ENCODE data around the gene SIRT3.

SIRT3 gene

DNA sequence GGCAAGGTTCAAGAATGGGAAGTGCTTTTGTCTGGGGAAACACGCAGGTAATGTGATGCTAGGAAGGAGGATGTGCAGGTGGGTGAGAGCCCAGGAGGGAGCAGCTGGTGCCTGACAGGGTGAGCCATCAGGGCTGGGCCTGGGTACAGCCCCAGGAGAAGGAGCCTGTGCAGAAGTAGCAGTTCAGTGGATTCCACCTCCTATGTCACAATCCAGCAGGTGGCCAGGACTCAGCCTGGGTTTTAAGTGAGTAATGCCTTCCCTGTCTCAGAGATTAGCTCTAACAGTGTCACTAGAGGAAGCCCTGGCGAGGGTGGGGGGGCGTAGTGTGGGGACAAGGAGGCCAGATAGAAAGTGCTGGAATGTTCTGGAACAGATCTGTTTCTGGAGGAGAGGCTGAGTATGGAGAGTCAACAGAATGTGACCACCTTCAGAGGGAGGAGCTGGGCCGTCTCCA is 20.5 kb downstream of the SIRT3 start:
- no peak for DNase-seq (ENCODE audit: low spot score)

DNA sequence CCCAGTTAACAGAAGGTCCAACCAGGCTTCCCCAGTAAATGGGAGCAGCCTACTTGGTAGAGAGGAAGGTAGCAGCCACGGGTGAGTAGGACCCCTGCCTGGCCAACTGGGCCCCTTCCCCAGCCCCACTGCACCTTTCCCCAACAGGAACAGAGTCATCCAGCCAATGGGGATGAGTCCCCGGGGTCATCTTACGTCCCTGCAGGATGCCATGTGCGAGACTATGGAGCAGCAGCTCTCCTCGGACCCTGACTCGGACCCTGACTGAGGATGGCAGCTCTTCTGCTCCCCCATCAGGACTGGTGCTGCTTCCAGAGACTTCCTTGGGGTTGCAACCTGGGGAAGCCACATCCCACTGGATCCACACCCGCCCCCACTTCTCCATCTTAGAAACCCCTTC is 22.1 kb downstream of the SIRT3 start:
- DNase-seq (ENCODE audit: low spot score): no peak

DNA sequence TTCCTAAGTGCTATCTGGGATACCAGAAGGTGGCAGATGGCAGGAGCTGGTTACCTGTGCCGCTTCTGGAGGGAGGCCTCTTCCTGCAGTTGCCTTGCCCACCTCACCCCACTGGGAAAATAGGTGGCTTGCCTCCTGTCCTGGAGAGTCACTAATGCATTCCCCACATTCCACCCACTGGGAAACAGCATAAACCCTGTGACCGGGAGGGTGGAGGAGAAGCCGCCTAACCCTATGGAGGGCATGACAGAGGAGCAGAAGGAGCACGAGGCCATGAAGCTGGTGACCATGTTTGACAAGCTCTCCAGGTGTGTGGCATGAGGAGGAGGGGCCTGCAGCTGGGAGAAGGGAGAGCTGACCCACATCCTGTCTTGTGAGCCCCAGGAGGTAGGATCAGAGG is 23.0 kb downstream of the SIRT3 start:
- DNase-seq (ENCODE audit: low spot score): no peak

DNA sequence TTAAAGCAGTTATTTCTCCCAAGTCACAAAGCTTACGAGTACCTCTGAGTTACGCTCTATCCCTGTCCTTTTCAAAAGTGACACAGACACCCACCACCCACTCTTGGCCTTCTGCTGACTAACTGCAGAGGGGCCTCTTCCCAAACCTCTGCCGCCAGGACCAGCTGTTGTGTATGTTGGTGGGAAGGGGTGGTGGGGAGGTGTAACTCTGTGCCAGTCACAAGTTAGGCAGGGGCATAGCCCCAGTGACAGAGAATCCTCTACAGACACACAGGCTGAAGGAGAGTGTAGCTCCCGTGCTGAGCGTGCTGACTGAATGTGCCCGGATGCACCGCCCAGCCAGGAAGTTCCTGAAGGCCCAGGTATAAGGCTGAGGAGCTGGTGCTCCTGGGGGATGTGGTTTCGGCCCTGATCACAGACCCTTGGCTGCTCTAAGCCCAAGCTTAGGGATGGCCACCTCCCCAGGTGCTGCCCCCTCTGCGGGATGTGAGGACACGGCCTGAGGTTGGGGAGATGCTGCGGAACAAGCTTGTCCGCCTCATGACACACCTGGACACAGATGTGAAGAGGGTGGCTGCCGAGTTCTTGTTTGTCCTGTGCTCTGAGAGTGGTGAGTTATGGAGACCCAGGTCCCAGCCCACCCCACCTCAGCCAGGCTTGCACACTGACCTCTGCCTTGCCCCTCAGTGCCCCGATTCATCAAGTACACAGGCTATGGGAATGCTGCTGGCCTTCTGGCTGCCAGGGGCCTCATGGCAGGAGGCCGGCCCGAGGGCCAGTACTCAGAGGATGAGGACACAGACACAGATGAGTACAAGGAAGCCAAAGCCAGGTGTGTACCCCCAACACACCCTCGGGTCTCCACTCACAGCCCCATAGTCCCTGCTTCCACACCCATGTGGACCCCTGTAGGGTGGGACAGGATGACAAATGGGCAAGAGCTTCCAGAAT is 23.7 kb downstream of the SIRT3 start:
- DNase-seq (ENCODE audit: low spot score): no peak

DNA sequence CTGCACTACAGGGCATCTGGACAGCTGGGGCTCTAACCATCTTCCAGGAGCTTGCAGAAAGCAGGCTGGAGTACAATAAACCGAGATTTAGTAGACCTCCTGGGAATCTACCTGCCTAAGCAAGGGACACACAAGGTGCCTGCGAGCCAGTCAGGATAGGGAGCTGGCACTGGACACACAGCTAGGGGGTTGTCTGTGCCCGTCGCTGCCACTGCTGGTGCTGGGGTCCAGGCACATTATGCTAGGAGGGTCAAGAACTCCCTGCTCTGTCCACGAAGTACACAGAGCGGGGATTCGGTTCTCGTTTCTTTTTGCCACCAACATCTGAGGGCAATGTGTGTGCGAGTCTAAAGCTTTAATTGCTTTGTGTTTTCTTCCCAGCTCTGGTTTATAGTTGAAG is 24.4 kb downstream of the SIRT3 start:
- DNase-seq (ENCODE audit: low spot score): no peak

DNA sequence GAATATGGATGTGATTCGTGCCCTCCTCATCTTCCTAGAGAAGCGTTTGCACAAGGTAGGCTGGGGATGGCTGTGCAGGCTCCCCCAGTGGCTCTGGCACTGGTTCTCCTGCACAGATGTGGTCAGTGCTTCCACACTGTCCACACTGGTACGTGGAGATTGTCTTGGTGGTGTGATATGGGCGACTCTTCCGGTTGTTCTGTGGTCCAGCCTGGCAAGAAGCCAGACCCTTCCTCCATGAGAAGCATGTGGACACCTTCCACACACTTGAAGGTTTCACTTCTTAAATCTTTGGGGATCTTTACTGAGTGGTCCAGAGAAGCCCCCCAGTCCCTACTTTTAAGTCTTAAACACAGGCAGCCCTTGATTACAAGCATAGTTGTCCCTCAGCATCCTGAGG is 24.8 kb downstream of the SIRT3 start:
- no peak for DNase-seq (ENCODE audit: low spot score)

DNA sequence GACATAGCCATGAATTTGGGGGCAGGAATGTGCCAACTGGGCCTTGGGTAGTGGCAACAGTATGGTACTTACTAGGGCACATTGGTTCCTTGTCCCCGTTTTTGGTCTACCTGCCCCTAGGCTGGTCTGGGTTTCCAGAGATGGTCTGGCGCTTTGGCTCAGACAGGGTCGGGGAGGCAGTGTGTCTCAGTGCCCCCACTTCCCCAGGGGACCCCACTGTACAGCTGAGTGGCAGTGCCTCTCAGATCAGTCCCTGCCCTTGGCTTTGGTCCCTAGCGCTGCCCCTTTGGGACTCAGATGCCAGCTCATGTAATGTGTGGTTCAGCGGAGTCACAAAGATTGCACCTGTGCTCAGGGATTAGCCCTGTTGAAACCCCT is 25.4 kb downstream of the SIRT3 start:
- no peak for DNase-seq (ENCODE audit: low spot score)

DNA sequence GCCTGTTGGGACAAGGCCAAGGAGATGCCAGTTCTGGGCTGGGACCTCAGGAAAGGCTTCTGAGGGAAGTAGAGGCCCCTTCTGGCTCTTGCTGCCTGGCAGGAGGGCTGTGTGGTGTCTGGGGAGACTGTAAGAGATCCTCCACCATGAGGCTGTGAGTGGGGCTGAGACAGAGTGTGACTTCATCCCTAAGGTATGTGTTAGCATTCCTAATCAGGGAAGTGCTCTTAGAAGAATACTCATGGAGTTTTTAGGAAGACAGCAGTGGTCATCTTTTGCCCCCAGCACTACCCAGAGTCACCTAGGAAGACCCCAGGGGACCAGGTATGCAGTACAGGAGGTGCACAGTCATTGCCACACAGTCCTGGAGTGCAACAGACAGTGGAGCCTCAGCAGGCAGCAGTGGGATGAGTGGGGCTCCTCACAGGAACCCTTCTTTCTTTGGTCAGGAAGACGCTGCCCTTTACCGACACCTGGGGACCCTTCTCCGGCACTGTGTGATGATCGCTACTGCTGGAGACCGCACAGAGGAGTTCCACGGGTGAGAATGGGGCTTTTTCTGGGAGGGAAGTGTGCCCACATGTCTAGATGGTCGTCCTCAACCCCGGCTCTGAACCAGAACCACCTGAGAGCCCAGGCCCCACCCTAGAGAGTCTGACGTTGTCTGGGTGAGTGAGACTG is 25.9 kb downstream of the SIRT3 start:
- DNase-seq (ENCODE audit: low spot score): no peak

DNA sequence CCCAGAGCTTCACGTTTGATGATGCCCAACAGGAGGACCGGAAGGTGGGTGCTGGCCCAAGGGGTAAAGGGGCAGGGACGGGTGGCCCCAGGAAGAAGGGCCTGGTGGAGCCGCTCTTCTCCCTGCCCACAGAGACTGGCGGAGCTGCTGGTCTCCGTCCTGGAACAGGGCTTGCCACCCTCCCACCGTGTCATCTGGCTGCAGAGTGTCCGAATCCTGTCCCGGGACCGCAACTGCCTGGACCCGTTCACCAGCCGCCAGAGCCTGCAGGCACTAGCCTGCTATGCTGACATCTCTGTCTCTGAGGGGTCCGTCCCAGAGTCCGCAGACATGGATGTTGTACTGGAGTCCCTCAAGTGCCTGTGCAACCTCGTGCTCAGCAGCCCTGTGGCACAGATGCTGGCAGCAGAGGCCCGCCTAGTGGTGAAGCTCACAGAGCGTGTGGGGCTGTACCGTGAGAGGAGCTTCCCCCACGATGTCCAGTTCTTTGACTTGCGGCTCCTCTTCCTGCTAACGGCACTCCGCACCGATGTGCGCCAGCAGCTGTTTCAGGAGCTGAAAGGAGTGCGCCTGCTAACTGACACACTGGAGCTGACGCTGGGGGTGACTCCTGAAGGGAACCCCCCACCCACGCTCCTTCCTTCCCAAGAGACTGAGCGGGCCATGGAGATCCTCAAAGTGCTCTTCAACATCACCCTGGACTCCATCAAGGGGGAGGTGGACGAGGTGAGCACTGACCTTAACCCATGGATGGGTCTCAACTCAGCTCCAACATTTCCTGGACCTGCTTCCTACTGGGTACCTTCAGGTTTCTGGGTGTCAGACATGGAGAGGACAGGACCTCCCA is 26.6 kb downstream of the SIRT3 start:
- DNase-seq (ENCODE audit: low spot score): no peak

DNA sequence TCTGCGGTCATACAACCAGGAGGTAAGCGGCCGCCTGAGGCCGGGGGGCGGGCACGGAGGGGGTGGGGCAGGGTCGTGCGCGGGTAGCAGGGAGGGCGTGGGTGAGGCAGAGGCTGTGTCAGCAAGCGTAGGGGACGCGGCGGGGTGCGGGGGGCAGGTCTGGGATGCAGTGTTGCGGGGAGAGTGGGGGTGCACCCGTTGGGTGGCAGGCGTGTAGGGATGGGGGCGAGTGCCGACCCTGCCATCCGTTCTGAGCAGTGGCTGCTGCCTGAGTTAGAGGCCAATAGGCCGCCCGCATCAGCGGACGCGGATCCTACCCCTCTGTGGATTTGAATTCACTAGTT is 27.3 kb downstream of the SIRT3 start:
- no peak for DNase-seq (ENCODE audit: low spot score)

DNA sequence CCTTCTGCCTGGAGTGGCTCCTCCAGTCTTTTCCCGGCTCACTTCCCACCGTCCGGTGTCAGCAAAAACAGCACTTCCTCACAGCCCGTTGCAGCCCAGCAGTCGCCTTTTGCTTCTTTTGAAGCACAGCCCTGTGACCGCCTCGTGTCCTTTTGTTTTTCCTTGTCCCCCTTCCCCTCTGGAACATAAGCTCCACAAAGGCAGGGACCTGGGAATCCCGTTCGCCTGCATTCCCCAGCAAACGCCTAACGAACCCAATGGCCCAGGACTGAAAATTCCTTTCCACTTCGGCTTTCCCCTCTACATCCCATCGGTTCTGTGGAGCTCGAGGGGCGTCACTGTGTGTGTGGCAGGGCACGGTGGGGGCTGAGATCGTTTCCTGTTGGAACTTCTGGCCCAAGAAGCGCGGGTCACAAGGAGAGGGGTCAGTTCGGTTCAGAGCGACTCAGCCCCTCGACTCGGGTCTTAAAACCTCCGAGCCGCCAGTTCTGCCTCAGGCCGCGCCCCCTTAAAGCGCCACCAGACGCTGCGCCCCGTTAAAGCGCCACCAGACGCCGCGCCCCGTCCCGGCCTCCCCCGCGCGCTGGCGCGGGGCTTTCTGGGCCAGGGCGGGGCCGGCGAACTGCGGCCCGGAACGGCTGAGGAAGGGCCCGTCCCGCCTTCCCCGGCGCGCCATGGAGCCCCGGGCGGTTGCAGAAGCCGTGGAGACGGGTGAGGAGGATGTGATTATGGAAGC is 27.8 kb downstream of the SIRT3 start:
- DNase-seq (ENCODE audit: low spot score): peak; percentile 66

DNA sequence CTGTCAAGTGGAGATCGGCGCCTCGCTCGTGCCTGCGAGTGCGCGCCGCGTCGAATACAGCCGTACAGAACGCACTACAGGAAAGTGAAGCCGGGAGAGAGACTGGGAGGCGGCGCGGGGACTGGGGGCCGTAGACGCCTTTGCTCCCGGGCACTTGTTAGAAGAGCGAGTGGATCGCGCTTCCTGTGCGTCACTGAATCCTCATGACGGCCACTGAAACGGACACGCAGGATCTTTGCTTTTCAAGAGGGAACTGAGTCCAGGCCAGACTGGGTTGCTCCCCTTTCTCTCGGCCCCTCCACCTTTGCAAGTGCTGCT is 28.3 kb downstream of the SIRT3 start:
- no peak for DNase-seq (ENCODE audit: low spot score)

DNA sequence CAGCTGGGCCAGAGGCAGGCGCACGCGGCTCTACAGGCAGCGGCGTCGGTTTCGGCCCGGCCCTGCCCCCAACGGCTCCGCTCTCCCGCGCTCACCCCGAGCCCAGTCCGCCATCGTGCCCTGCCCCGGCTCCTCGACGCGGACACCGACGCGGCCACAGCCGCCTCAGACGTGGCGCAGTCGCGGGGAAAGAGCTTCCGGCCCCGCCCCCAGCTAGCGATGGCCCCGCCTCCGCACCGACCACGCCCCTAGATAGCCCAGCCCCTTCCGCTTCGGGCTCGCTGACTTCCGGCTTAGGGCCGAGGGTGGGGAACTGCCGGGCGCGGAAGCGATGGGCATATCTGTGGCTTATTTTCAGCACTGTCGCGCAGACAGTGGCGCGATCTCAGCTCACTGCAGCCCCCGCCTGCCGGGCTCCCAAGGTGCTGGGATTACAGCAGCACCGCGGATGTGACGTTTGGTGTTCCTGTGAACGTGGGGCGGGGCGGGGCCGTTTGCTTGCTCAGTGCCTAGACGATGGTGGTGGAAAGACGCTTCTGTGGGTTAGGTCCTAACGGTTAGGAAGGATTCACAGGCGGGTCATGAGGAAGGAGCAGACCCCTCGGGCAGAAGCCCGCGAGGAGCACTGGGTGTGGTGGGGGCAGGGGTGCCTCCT is 28.8 kb downstream of the SIRT3 start, which contains the start of the genes BET1L and RIC8A:
BET1L (minus strand) TSS at position 192 of the 655 bp plus-strand sequence; CDS start at position 114, 78 bp downstream.
RIC8A (plus strand) TSS at position 501 of the 655 bp plus-strand sequence. CDS start 1,147 bp downstream, outside the sequence.
- DNase-seq (ENCODE audit: low spot score): peak; percentile 87

DNA sequence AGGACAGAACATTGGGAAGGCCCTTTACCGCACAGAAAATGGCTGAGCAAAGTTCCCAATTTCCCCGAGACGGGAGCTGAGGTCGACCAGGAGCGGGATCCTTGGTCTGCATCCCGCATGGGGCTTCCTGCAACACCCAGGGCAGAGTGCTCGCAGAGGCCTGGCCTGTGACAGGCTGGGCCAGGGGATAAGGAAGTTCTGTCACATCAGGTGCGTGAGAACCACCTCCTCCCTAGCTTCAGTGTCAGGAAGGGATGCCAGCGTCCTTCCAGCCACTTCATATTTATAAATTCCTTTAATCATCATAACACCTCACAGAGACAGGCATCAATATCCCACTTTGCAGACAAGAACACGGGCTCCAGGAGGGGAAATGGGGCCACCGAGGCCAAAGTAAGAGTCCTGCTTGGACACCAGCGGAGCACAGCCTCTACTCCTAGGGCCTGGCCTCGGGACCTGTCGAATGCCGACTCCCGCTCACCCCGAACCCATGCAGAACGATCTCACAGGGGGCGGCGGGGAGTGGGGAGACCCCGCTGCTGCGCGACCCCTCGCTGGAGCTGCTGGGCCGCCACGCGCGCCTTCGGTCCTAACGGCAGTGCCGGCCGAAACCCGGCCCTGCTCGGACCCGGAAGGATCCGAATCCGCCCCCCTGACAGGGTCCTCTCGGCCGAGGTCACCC is 29.5 kb downstream of the SIRT3 start:
- no peak for DNase-seq (ENCODE audit: low spot score)

DNA sequence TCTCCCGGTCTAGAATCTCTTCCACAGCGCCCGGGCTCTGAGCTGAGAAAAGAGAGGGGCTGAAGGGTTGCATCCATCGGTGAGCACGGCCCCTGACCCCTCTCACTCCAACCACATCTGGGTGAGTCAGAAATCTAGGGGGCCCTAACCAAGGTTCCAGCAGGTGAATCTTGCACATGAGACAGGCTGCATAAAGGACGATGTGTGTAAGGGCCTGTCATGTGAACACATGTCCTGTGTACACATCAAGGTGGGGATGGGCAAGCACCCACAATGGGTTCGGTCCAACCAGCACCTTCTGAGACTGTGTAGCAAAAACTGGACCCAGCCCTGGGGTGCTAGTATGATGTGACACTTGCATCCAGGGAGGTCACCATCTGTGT is 30.1 kb downstream of the SIRT3 start:
- DNase-seq (ENCODE audit: low spot score): no peak

DNA sequence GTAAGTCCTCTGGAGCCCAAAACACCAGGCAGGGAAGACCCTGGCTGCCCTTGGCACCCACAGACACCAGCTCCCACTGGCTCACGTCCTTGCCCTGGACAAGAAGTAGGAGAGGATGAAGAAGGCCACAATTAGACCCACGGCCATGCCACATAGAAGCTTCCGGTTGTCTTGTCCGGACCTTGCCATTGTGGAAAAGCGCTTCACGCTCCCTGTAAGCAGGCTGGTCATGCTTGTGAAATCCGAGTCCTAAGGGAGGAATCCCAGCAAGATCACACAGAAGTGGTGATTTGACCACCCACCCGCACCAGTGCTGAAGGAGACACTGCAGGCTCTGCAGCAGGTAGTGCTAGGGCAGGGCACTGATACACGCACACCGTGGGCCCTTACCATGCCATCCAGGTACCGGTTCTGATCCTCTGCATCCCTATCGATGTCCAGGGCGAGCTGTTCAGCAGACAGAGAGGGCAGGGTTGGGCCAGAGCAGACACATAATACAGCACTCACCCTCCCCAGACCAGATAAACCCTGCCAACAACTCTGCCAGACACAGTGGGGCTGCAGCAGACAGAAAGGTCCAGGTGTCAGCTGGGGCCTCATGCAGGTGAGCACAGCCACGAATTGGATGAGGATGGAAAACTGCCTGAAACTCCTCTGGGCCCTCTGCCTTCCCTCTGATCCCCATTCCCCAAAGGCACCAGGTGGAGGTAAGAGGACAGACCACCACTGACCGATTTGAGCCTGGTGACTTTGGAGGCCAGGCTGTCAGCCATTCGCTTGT is 30.7 kb downstream of the SIRT3 start:
- no peak for DNase-seq (ENCODE audit: low spot score)

DNA sequence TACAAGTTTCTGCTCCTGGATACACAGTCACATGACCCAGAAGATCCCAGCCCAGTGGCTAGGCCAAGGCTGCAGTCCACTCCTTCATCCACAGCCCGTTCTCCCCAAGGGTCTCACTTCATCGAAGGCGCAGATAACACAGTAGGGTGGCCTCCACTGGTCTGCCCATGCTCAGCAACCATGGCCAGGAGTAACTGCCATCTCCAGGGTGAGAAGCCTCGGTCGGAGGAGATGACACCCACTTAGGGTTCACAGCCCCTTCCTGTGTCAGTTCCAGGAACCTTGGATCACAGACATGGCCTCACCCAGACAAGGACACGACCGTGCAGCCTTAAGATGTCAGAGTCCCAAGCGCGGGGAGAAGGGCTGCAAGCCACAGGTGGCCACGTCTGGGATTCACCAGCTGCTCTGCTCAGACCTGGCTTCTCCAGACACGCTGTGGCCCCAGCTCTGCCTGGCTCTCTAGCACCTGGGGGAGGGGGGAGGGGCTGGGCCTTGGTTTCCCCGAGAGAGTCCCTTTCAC is 31.5 kb downstream of the SIRT3 start:
- DNase-seq (ENCODE audit: low spot score): no peak

DNA sequence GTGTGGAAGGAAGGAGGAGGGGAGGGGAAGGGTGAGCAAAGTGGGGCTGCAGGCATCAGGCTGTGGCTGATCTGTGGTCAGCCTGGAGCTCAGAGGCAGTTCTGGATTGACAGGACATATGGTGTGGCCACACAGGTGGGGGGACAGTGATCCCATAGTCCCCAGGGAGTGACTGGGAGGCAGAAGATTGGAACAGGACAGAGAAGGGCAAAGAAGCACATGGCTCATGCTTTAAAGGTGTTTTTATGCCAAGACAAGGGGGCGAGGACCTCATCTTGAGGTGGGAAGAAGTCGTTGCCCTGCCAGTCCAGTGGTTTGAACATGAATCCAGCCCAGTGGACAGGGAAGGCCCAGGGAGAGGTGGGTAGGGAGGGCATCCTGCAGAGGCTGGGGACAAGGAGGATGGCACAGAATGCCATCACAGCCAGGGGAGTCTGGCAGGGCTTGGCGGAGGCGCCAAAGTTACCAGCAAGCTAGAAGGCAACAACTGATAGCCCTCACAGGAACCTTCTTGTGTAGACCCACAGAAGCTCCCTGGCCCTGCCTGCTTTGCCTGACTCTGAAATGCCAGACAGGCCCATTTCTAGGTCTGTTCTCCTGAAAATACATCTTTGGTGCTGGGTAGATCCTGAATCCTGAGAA is 32.1 kb downstream of the SIRT3 start:
- DNase-seq (ENCODE audit: low spot score): no peak
